ENCODE data around the gene CPNE1. TPM values are rescaled to one million over a fixed set of nuclear protein-coding genes. Genes with fewer than 3 reads are reported as not detected.

Gene CPNE1
- polyA plus RNA-seq, 3 donors: 153 to 210 (median 167) TPM

DNA sequence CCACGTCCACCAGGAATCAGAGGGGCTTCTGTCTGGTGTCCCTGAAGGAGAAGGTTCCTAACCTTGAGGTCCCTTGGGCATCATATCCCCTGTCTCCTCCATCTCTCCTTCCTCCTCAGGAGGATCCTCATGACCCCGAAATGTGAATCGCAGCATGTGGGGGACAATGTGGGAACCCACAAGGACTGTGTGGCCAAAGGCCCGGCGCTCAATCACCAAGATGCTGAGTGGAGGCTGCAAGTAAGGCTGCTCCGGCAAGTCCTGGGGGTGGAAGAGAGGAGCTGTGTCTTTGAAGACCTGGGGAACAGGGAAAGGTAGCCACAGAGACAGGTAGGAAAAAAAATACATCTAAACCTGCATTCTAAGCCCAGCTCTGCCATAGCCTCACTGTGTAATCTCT, 85.5 kb downstream of the CPNE1 start:
- Mint-ChIP-seq H3K4me1 (no peaks in the 10 kb centered on the region), H3K27ac (no peak overlapping the region), H3K9me3 (peaks cover 0 to 12% (median 8%) of the 10 kb centered on the region in 7 donors), H3K36me3 (no peaks in the 10 kb centered on the region), H3K4me3 (no peak overlapping the region), H3K27me3 (ENCODE audit: low read depth in 3 of 3) (peaks cover 4 to 5% (median 4%) of the 10 kb centered on the region in 3 donors)
- peaks cover 0 to 6% of the 10 kb centered on the region in 2 donors for H3K9me3 ChIP-seq (replicated peaks in 1 of 2; ENCODE audit: control insufficient read depth in 1 of 2, insufficient read depth in 1 of 2, low read length in 2 of 2)
- TF ChIP-seq, protein P1, sequence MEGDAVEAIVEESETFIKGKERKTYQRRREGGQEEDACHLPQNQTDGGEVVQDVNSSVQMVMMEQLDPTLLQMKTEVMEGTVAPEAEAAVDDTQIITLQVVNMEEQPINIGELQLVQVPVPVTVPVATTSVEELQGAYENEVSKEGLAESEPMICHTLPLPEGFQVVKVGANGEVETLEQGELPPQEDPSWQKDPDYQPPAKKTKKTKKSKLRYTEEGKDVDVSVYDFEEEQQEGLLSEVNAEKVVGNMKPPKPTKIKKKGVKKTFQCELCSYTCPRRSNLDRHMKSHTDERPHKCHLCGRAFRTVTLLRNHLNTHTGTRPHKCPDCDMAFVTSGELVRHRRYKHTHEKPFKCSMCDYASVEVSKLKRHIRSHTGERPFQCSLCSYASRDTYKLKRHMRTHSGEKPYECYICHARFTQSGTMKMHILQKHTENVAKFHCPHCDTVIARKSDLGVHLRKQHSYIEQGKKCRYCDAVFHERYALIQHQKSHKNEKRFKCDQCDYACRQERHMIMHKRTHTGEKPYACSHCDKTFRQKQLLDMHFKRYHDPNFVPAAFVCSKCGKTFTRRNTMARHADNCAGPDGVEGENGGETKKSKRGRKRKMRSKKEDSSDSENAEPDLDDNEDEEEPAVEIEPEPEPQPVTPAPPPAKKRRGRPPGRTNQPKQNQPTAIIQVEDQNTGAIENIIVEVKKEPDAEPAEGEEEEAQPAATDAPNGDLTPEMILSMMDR (IDR thresholded peaks at IDR 0.05): no peak
- H3K4me1 ChIP-seq (ENCODE audit: control insufficient read depth in 1 of 2, insufficient read depth in 2 of 2, low read length in 2 of 2): no peaks in the 10 kb centered on the region
- H3K79me2 ChIP-seq (ENCODE audit: insufficient read depth, low read length): no peaks in the 10 kb centered on the region
- no peaks in the 10 kb centered on the region for H3K36me3 ChIP-seq (replicated peaks in 1 of 2; ENCODE audit: control insufficient read depth in 1 of 2, insufficient read depth in 2 of 2, low read length in 2 of 2)
- no peak overlapping the region for H3K4me2 ChIP-seq (replicated peaks; ENCODE audit: extremely low read depth, low read length, poor library complexity, severe bottlenecking)
- H2AFZ ChIP-seq (ENCODE audit: insufficient read depth, low read depth, low read length, poor library complexity, severe bottlenecking): no peak overlapping the region
- no peak for DNase-seq
- intact Hi-C loops (cut with micrococcal nuclease): no loop called here
- 100% methylated on average over 2 of the region's 6 CpGs for WGBS (ENCODE audit: insufficient coverage)
- H3K27me3 ChIP-seq (ENCODE audit: control insufficient read depth in 2 of 2, insufficient read depth in 2 of 2, low read length in 2 of 2): no peaks in the 10 kb centered on the region
- H3K27ac ChIP-seq (ENCODE audit: low read depth in 1 of 2, low read length in 2 of 2): no peak overlapping the region
- H3K4me3 ChIP-seq (replicated peaks in 1 of 3; ENCODE audit: low read depth in 2 of 3, low read length in 3 of 3): no peak overlapping the region
- H4K20me1 ChIP-seq (ENCODE audit: insufficient read depth, low read length): no peaks in the 10 kb centered on the region
- H3K9ac ChIP-seq (ENCODE audit: insufficient read depth, low read length, poor library complexity, severe bottlenecking): no peak overlapping the region

- Mint-ChIP-seq H3K4me3 (no peak overlapping the region), H3K27me3 (ENCODE audit: low read depth in 3 of 3) (peaks cover 4 to 6% (median 4%) of the 10 kb centered on the region in 3 donors), H3K4me1 (no peaks in the 10 kb centered on the region), H3K9me3 (peaks cover 4 to 18% (median 10%) of the 10 kb centered on the region in 7 donors), H3K36me3 (no peaks in the 10 kb centered on the region), H3K27ac (no peak overlapping the region)
- no peaks in the 10 kb centered on the region for H3K27me3 ChIP-seq (ENCODE audit: control insufficient read depth in 2 of 2, insufficient read depth in 2 of 2, low read length in 2 of 2)
- TF ChIP-seq, protein P1 (IDR thresholded peaks at IDR 0.05): no peak
- no peaks in the 10 kb centered on the region for H4K20me1 ChIP-seq (ENCODE audit: insufficient read depth, low read length)
- H3K9me3 ChIP-seq (replicated peaks in 1 of 2; ENCODE audit: control insufficient read depth in 1 of 2, insufficient read depth in 1 of 2, low read length in 2 of 2): peaks cover 0 to 6% of the 10 kb centered on the region in 2 donors
- intact Hi-C loops (cut with micrococcal nuclease): no loop called here
- no peaks in the 10 kb centered on the region for H3K4me1 ChIP-seq (ENCODE audit: control insufficient read depth in 1 of 2, insufficient read depth in 2 of 2, low read length in 2 of 2)
- H3K36me3 ChIP-seq (replicated peaks in 1 of 2; ENCODE audit: control insufficient read depth in 1 of 2, insufficient read depth in 2 of 2, low read length in 2 of 2): no peaks in the 10 kb centered on the region
- no peak for DNase-seq
- H2AFZ ChIP-seq (ENCODE audit: insufficient read depth, low read depth, low read length, poor library complexity, severe bottlenecking): no peak overlapping the region
- no peak overlapping the region for H3K9ac ChIP-seq (ENCODE audit: insufficient read depth, low read length, poor library complexity, severe bottlenecking)
- 91% methylated on average over 8 of the region's 8 CpGs for WGBS (ENCODE audit: insufficient coverage)
- no peaks in the 10 kb centered on the region for H3K79me2 ChIP-seq (ENCODE audit: insufficient read depth, low read length)
- H3K4me2 ChIP-seq (replicated peaks; ENCODE audit: extremely low read depth, low read length, poor library complexity, severe bottlenecking): no peak overlapping the region
- no peak overlapping the region for H3K4me3 ChIP-seq (replicated peaks in 1 of 3; ENCODE audit: low read depth in 2 of 3, low read length in 3 of 3)
- no peak overlapping the region for H3K27ac ChIP-seq (ENCODE audit: low read depth in 1 of 2, low read length in 2 of 2)
Measured at GRCh38 chr20:35578469-35578868, 86.2 kb downstream of the CPNE1 start.
